Osteoblast (primary cell): ENCODE results near the gene DGKA. TPM values are rescaled to one million over a fixed set of nuclear protein-coding genes. Genes with fewer than 3 reads are reported as not detected.
"Not testable (repeated sequence)": the region's sequence is repeated elsewhere in the genome, so short reads cannot be mapped to it uniquely, and the experiment has no call there.

ENCODE experiments used
- DNase-seq: peaks from one replicate; pipeline ENCODE4 v3.0.0; 2011; ENCODE audit warnings: low spot score, mixed read lengths; ENCODE audit not compliant: insufficient read length; ENCODE audit errors: missing footprints
- H2AFZ ChIP-seq: 2 replicates; pipeline ENCODE4 v1.6.0; 2011; ENCODE audit warnings: mild to moderate bottlenecking, low read length
- H3K27ac ChIP-seq: 2 replicates; pipeline ENCODE4 v1.5.1; 2011; ENCODE audit warnings: mild to moderate bottlenecking, low read depth, low read length, moderate library complexity
- H3K27me3 ChIP-seq: 2 replicates; pipeline ENCODE4 v1.6.0; 2012; ENCODE audit warnings: mild to moderate bottlenecking, control low read depth, inconsistent platforms, low read length, moderate library complexity; ENCODE audit not compliant: insufficient read depth
- H3K36me3 ChIP-seq: 2 replicates; pipeline ENCODE4 v1.5.1; 2011; ENCODE audit warnings: mild to moderate bottlenecking, low read length, control low read depth, moderate library complexity; ENCODE audit not compliant: insufficient read depth
- H3K4me1 ChIP-seq: 2 replicates; pipeline ENCODE4 v1.5.1; 2011; ENCODE audit warnings: mild to moderate bottlenecking, low read length, control low read depth, moderate library complexity; ENCODE audit not compliant: insufficient read depth
- H3K4me2 ChIP-seq: 2 replicates; pipeline ENCODE4 v1.6.0; 2011; ENCODE audit warnings: mild to moderate bottlenecking, low read length; ENCODE audit not compliant: insufficient read depth
- H3K4me3 ChIP-seq: fragments of 200-600 bp; sonication (generic); 3 replicates; pipeline ENCODE4 v1.5.1; 2012; ENCODE audit warnings: mild to moderate bottlenecking, low read length, inconsistent platforms; ENCODE audit not compliant: insufficient read depth
- H3K79me2 ChIP-seq: 2 replicates; pipeline ENCODE4 v1.6.0; 2012; ENCODE audit warnings: mild to moderate bottlenecking, low read length, control low read depth, inconsistent platforms; ENCODE audit not compliant: insufficient read depth
- H3K9me3 ChIP-seq: 2 replicates; pipeline ENCODE4 v1.5.1; 2011; ENCODE audit warnings: low read depth, low read length, control low read depth
- H4K20me1 ChIP-seq: 2 replicates; pipeline ENCODE4 v1.6.0; 2012; ENCODE audit warnings: mild to moderate bottlenecking, low read length, control low read depth; ENCODE audit not compliant: insufficient read depth
- CTCF ChIP-seq: IDR thresholded peaks from 2 replicates; pipeline ENCODE4 v1.5.1; 2011; ENCODE audit warnings: mild to moderate bottlenecking, low read depth, low read length, moderate library complexity; ENCODE audit errors: extremely low read depth
- total RNA-seq: library from RNA; depleted of rRNA; stranded (reverse); fragments of >200 nt; gene quantifications from 2 replicates; pipeline ENCODE4 v1.2.3, GENCODE V29; 2012

The DGKA gene
- total RNA-seq, 1 donor = 32.6 TPM

- H3K79me2 ChIP-seq = peaks cover 13% of the 10 kb centered on the region
- H3K36me3 ChIP-seq = peaks cover 5% of the 10 kb centered on the region
- H4K20me1 ChIP-seq = peaks cover under 1% of the 10 kb centered on the region
- peak; percentile 64 for DNase-seq
- peaks cover 14% of the 10 kb centered on the region for H3K4me1 ChIP-seq
- H3K27me3 ChIP-seq = no peaks in the 10 kb centered on the region
- H3K4me2 ChIP-seq = peak overlapping the region; percentile 27
- H3K27ac ChIP-seq = peak overlapping the region; percentile 62
- H2AFZ ChIP-seq = no peak overlapping the region
- TF ChIP-seq CTCF = no peak
- no peak overlapping the region for H3K4me3 ChIP-seq
- no peaks in the 10 kb centered on the region for H3K9me3 ChIP-seq
These were observed 22.0 kb upstream of the DGKA start for GRCh38 chr12:55908726-55909512.

GRCh38 chr12:55909513-55909884 is 21.5 kb upstream of the DGKA start:
- peak overlapping the region; percentile 62 for H3K27ac ChIP-seq
- no peak overlapping the region for H2AFZ ChIP-seq
- no peaks in the 10 kb centered on the region for H3K9me3 ChIP-seq
- H3K27me3 ChIP-seq = no peaks in the 10 kb centered on the region
- peaks cover 5% of the 10 kb centered on the region for H3K36me3 ChIP-seq
- H3K4me3 ChIP-seq = no peak overlapping the region
- H4K20me1 ChIP-seq = peaks cover 4% of the 10 kb centered on the region
- no peak for DNase-seq
- peaks cover 19% of the 10 kb centered on the region for H3K79me2 ChIP-seq
- no peak for TF ChIP-seq CTCF
- peaks cover 14% of the 10 kb centered on the region for H3K4me1 ChIP-seq
- H3K4me2 ChIP-seq = no peak overlapping the region

GRCh38 chr12:55912908-55913307 is 18.1 kb upstream of the DGKA start:
- H3K36me3 ChIP-seq = peaks cover 5% of the 10 kb centered on the region
- H3K4me2 ChIP-seq = no peak overlapping the region
- H3K4me1 ChIP-seq = peaks cover 10% of the 10 kb centered on the region
- no peak for DNase-seq
- no peaks in the 10 kb centered on the region for H3K9me3 ChIP-seq
- H2AFZ ChIP-seq = no peak overlapping the region
- H3K27ac ChIP-seq = no peak overlapping the region
- no peak for TF ChIP-seq CTCF
- no peaks in the 10 kb centered on the region for H3K27me3 ChIP-seq
- peaks cover 47% of the 10 kb centered on the region for H3K79me2 ChIP-seq
- H3K4me3 ChIP-seq = no peak overlapping the region
- H4K20me1 ChIP-seq = peaks cover 18% of the 10 kb centered on the region

DNA sequence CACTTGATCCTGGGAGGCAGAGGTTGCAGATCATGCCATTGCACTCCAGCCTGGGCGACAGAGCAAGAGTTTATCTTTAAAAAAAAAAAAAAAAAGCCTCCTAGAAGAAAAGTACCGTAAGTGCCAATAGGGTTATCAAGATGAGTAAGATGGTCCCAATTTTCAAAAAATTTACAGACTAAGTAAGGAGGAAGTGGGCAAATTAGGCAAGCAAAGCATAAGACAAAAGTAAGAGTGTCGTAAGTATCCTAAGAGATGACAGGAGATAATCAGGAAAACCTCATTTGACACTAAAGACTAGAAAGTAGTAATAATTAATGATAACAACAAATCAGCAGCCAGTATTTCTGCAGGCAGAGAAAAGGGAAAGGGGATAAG is 15.5 kb upstream of the DGKA start:
- H2AFZ ChIP-seq = no peak overlapping the region
- no peak for DNase-seq
- peaks cover 5% of the 10 kb centered on the region for H3K36me3 ChIP-seq
- peaks cover 18% of the 10 kb centered on the region for H4K20me1 ChIP-seq
- no peak overlapping the region for H3K27ac ChIP-seq
- peaks cover 68% of the 10 kb centered on the region for H3K79me2 ChIP-seq
- H3K4me1 ChIP-seq = no peaks in the 10 kb centered on the region
- no peak overlapping the region for H3K4me2 ChIP-seq
- no peak for TF ChIP-seq CTCF
- no peak overlapping the region for H3K4me3 ChIP-seq
- no peaks in the 10 kb centered on the region for H3K9me3 ChIP-seq
- no peaks in the 10 kb centered on the region for H3K27me3 ChIP-seq

- H4K20me1 ChIP-seq = peaks cover 16% of the 10 kb centered on the region
- not testable (repeated sequence) for H3K9me3 ChIP-seq, H3K4me3 ChIP-seq, H2AFZ ChIP-seq, H3K4me1 ChIP-seq, H3K4me2 ChIP-seq, H3K27me3 ChIP-seq, DNase-seq
- H3K79me2 ChIP-seq = peaks cover 88% of the 10 kb centered on the region
- H3K36me3 ChIP-seq = peaks cover 11% of the 10 kb centered on the region
- peak overlapping the region; percentile 15 for H3K27ac ChIP-seq
These were observed 11.9 kb upstream of the DGKA start for GRCh38 chr12:55919032-55919431.
